HepG2 (cell line): ENCODE measurements around the gene ZNF132. TPM values are rescaled to one million over a fixed set of nuclear protein-coding genes. Genes with fewer than 3 reads are reported as not detected.

Source experiments
- E2F2 ChIP-seq: sonication (generic); formaldehyde crosslinking; IDR thresholded peaks from 2 replicates; pipeline ENCODE4 v1.4.0; 2020; ENCODE audit warnings: missing genetic modification reagents, borderline replicate concordance
- MAX ChIP-seq: IDR thresholded peaks from 2 replicates; pipeline ENCODE4 v1.6.1; 2012; ENCODE audit warnings: inconsistent platforms
- MLXIP ChIP-seq: sonication (generic); formaldehyde crosslinking; IDR thresholded peaks from 2 replicates; pipeline ENCODE4 v1.9.0; 2021; ENCODE audit warnings: missing genetic modification reagents, borderline replicate concordance
- PATZ1 ChIP-seq: sonication (generic); formaldehyde crosslinking; IDR thresholded peaks from 2 replicates; pipeline ENCODE4 v1.4.0; 2020; ENCODE audit warnings: missing genetic modification reagents
- RCOR2 ChIP-seq: IDR thresholded peaks from 2 replicates; pipeline ENCODE4 v1.6.1; 2016; ENCODE audit warnings: missing biosample characterization, missing genetic modification reagents
- TBL1XR1 ChIP-seq: fragments of 150-350 bp; IDR thresholded peaks from 2 replicates; pipeline ENCODE4 v1.6.1; 2014; ENCODE audit warnings: borderline replicate concordance, low read length; ENCODE audit not compliant: partially characterized antibody
- ZFP41 ChIP-seq: sonication (generic); formaldehyde crosslinking; IDR thresholded peaks from 2 replicates; pipeline ENCODE4 v1.4.0; 2020; ENCODE audit warnings: mild to moderate bottlenecking, missing genetic modification reagents, borderline replicate concordance
- ZFP91 ChIP-seq: sonication (generic); formaldehyde crosslinking; IDR thresholded peaks from 2 replicates; pipeline ENCODE4 v1.9.0; 2022; ENCODE audit warnings: missing genetic modification reagents, mild to moderate bottlenecking, borderline replicate concordance
- ZMAT5 ChIP-seq: sonication (generic); formaldehyde crosslinking; IDR thresholded peaks from 2 replicates; pipeline ENCODE4 v1.5.0; 2020; ENCODE audit warnings: mild to moderate bottlenecking, low read depth, missing genetic modification reagents, borderline replicate concordance
- ZNF12 ChIP-seq: sonication (generic); formaldehyde crosslinking; IDR thresholded peaks from 2 replicates; pipeline ENCODE4 v1.5.0; 2020; ENCODE audit warnings: missing genetic modification reagents
- ZNF260 ChIP-seq: sonication (generic); formaldehyde crosslinking; IDR thresholded peaks from 2 replicates; pipeline ENCODE4 v1.4.0; 2020; ENCODE audit warnings: missing genetic modification reagents, low read depth, mild to moderate bottlenecking, borderline replicate concordance
- ZNF292 ChIP-seq: sonication (generic); formaldehyde crosslinking; IDR thresholded peaks from 2 replicates; pipeline ENCODE4 v1.8.1; 2022; ENCODE audit warnings: mild to moderate bottlenecking, low read depth, missing genetic modification reagents, borderline replicate concordance
- ZNF687 ChIP-seq: sonication (generic); formaldehyde crosslinking; IDR thresholded peaks from 2 replicates; pipeline ENCODE4 v1.5.1; 2020; ENCODE audit warnings: mild to moderate bottlenecking, missing genetic modification reagents, moderate library complexity
- ZNF749 ChIP-seq: sonication (generic); formaldehyde crosslinking; IDR thresholded peaks from 2 replicates; pipeline ENCODE4 v1.8.0; 2022; ENCODE audit warnings: mild to moderate bottlenecking, missing genetic modification reagents, moderate library complexity, borderline replicate concordance
- polyA plus RNA-seq, 8 experiments: library from polyadenylated mRNA; depleted of rRNA in 3 of 8; stranded (reverse) in 7 of 8; unstranded in 1 of 8; fragments of >200 nt; fragmentation: Illumina TruSeq in 4 of 8; extraction: Trizol in 4 of 8; gene quantifications; 2 replicates each; pipeline versions ENCODE4 v1.2.1 to v1.2.3, GENCODE V29; 2011 to 2016; ENCODE audit warnings: low read depth in 4 of 8, missing spikeins in 1 of 8, mixed read lengths in 1 of 8; ENCODE audit not compliant: insufficient read depth in 1 of 8
- total RNA-seq, 5 experiments: library from RNA; depleted of rRNA; stranded (reverse); fragments of >200 nt; fragmentation: Illumina TruSeq; extraction: Trizol; gene quantifications; 2 replicates each; pipeline ENCODE4 v1.2.3, GENCODE V29; 2016; ENCODE audit warnings: low read depth in 1 of 5

ZNF132 gene
- total and polyA plus RNA-seq, 2 of the 13 experiments (the other 11 are each of a cell fraction or from before 2014, with no cell fraction given): not detected

GRCh38 chr19:58408152-58409009 is 31.6 kb downstream of the ZNF132 start, which contains the start of gene ZNF584 (continued):
- peak; percentile 76 for TF ChIP-seq ZFP91 (CRISPR knock-in tag)
- no peak; the same call in 1 of the 2 replicates for TF ChIP-seq PATZ1 (CRISPR knock-in tag)
- no peak for TF ChIP-seq RCOR2 (CRISPR knock-in tag)
- no peak for TF ChIP-seq E2F2 (CRISPR knock-in tag)
- no peak for TF ChIP-seq ZNF749 (CRISPR knock-in tag)
- no peak; the same call in 1 of the 2 replicates for TF ChIP-seq ZFP41 (CRISPR knock-in tag)
- TF ChIP-seq ZNF292: no peak
- TF ChIP-seq ZNF687 (CRISPR knock-in tag): peak; percentile 55
- TF ChIP-seq ZNF12: no peak
- TF ChIP-seq TBL1XR1: peak; percentile 52
- TF ChIP-seq ZNF260 (CRISPR knock-in tag): no peak
- peak; percentile 64 for TF ChIP-seq MAX
- TF ChIP-seq MLXIP (CRISPR knock-in tag): no peak
- no peak for TF ChIP-seq ZMAT5 (CRISPR knock-in tag)
